SU-DHL-6 (cell line): ENCODE results near the gene ATP10A.

ENCODE experiments used
- H2AFZ ChIP-seq: fragments of 200-600 bp; sonication (generic); 2 replicates; pipeline ENCODE4 v1.6.1; 2014; ENCODE audit warnings: low read depth, mild to moderate bottlenecking, moderate library complexity, mixed read lengths, antibody characterized with exemption, low read length; ENCODE audit not compliant: severe bottlenecking
- H3F3A ChIP-seq: fragments of 200-600 bp; shearing (Covaris generic); 2 replicates; pipeline ENCODE4 v1.6.0; 2016; ENCODE audit warnings: antibody characterized with exemption, mild to moderate bottlenecking; ENCODE audit not compliant: insufficient read depth
- H3K27ac ChIP-seq: fragments of 200-600 bp; sonication (generic); 2 replicates; pipeline ENCODE4 v1.5.1; 2016; ENCODE audit warnings: low read depth, mild to moderate bottlenecking, low read length, moderate library complexity, mixed read lengths
- H3K27me3 ChIP-seq: fragments of 200-600 bp; sonication (generic), shearing (Covaris generic); 2 replicates; pipeline ENCODE4 v1.6.0; 2014; ENCODE audit warnings: mild to moderate bottlenecking, low read length
- H3K36me3 ChIP-seq: fragments of 200-600 bp; sonication (generic); 2 replicates; pipeline ENCODE4 v1.6.1; 2014; ENCODE audit warnings: mild to moderate bottlenecking, low read length, mixed read lengths
- H3K4me2 ChIP-seq: fragments of 300-600, 200-600 bp; shearing (Covaris generic), sonication (generic); 2 replicates; pipeline ENCODE4 v1.6.0; 2014; ENCODE audit warnings: low read length, low read depth, mild to moderate bottlenecking; ENCODE audit not compliant: poor library complexity, severe bottlenecking
- H3K4me3 ChIP-seq: fragments of 200-600 bp; sonication (generic); 2 replicates; pipeline ENCODE4 v1.5.1; 2014; ENCODE audit warnings: antibody characterized with exemption, low read length, mild to moderate bottlenecking, mixed read lengths; ENCODE audit not compliant: insufficient read depth, poor library complexity, severe bottlenecking
- H3K79me2 ChIP-seq: fragments of 200-600 bp; sonication (generic); 2 replicates; pipeline ENCODE4 v1.6.1; 2014; ENCODE audit warnings: mild to moderate bottlenecking, low read length, moderate library complexity; ENCODE audit not compliant: insufficient read depth
- H3K9ac ChIP-seq: fragments of 200-600 bp; sonication (generic); 2 replicates; pipeline ENCODE4 v1.7.0; 2014; ENCODE audit warnings: mild to moderate bottlenecking, low read length
- H3K9me2 ChIP-seq: fragments of 200-600 bp; sonication (generic); replicated peaks from 2 replicates; pipeline ENCODE4 v1.6.1; 2014; ENCODE audit warnings: low read length; ENCODE audit not compliant: insufficient read depth
- H3K9me3 ChIP-seq: fragments of 200-600 bp; sonication (generic); 2 replicates; pipeline ENCODE4 v1.6.1; 2014; ENCODE audit warnings: low read length, mixed read lengths; ENCODE audit not compliant: insufficient read depth
- H4K20me1 ChIP-seq: fragments of 200-600 bp; sonication (generic); 2 replicates; pipeline ENCODE4 v1.6.1; 2014; ENCODE audit warnings: low read depth, mild to moderate bottlenecking, antibody characterized with exemption, low read length, moderate library complexity, mixed read lengths
- CTCF ChIP-seq: fragments of 200-600 bp; sonication (generic); IDR thresholded peaks from one replicate; pipeline ENCODE4 v1.5.1; 2017; ENCODE audit warnings: antibody characterized with exemption, mild to moderate bottlenecking, low read length, moderate library complexity; ENCODE audit not compliant: insufficient read depth, poor library complexity, severe bottlenecking
- EZH2phosphoT487 ChIP-seq: fragments of 200-600 bp; sonication (generic), shearing (Covaris generic); conservative IDR thresholded peaks from 2 replicates; pipeline ENCODE4 v1.6.1; 2018; ENCODE audit warnings: mild to moderate bottlenecking, antibody characterized with exemption, low read length, moderate library complexity, mixed read lengths

Gene ATP10A

DNA sequence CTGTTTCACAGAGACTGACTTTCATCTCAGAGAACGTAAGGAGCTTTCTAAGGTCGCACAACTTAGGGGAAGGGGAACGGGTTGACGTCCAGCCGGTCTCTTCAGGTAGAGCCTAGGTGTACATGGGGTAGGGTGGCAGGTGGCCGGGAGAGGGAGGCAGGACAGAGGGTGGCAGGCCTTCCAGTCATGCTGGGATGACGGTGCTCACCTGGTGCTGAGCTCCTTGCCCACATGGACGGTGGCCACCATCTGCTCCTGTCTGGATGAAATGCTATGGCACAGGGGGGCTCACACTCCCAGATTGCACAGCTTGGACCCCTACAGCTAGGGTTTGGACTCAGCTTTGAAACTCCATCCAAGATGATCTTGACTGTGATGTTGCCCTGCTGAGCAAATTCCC is 144.5 kb downstream of the ATP10A start:
- no peak for TF ChIP-seq EZH2phosphoT487
- TF ChIP-seq CTCF = no peak
- Histone ChIP-seq H3K27me3 (no peaks in the 10 kb centered on the region), H3K79me2 (no peaks in the 10 kb centered on the region), H3K4me2 (no peak overlapping the region), H3K4me3 (no peak overlapping the region), H3K36me3 (no peaks in the 10 kb centered on the region), H4K20me1 (no peaks in the 10 kb centered on the region), H3K9me3 (no peaks in the 10 kb centered on the region), H3K27ac (no peak overlapping the region), H3K9ac (no peak overlapping the region), H3K9me2 (no peaks in the 10 kb centered on the region), H3F3A (no peaks in the 10 kb centered on the region), H2AFZ (no peak overlapping the region)

DNA sequence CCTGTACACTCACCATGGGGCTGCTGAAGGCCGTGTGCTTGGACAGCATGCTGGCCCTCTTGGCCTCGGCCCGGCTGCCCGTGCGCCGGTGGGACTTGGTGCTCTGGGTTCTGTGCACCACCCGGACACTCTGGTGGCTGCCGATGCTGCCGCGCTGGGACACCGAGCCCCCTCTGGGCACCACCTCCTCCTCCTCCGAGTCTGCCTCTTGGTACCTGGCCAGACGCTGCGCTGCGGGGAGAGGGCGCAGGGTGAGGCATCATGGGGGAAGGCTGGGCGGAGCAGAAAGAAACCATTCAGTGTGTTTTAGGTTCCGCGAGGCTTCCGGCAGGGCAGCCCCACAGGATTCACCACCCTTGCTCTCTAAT is 145.0 kb downstream of the ATP10A start:
- H3K4me2 ChIP-seq = no peak overlapping the region
- H3K27ac ChIP-seq = no peak overlapping the region
- no peaks in the 10 kb centered on the region for H3K9me3 ChIP-seq
- TF ChIP-seq CTCF = no peak
- TF ChIP-seq EZH2phosphoT487 = no peak
- H3K4me3 ChIP-seq = no peak overlapping the region
- H2AFZ ChIP-seq = no peak overlapping the region
- no peaks in the 10 kb centered on the region for H3K79me2 ChIP-seq
- no peak overlapping the region for H3K9ac ChIP-seq
- H4K20me1 ChIP-seq = no peaks in the 10 kb centered on the region
- H3K36me3 ChIP-seq = no peaks in the 10 kb centered on the region
- H3K27me3 ChIP-seq = no peaks in the 10 kb centered on the region
- no peaks in the 10 kb centered on the region for H3K9me2 ChIP-seq
- no peaks in the 10 kb centered on the region for H3F3A ChIP-seq

DNA sequence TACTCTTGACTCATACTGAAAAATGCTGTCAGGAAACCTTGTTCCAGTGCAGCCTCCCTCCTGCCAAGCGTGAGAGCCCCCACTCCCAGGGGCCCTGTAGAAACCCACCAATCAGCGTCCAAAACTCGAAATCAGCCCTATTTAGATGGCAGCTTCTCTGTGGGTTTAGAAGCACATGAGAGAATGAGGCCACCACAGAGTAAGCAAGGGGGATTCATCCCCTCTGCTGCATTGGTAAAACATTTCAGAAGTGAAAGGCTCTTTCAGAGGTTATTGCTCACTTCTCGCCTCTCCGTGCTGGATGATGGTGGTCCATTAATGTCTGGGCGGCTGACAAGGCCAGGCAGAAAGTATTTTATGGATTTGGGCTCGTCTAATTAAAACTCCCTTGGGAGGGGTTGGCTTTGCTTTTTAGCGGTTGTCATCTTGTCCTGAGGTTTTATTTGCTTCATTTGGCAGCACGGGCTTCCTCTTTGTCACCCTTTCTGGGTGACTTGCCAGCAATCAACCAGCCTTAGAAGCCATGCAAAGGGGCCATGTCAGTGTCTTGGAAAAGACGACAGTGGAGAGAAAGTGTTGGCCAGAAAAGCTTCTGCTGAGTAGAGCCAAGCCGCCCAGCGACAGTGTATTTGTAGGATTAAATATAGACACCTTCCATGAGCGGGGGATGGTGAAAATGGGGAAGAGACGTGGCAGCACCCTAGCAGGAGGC is 145.5 kb downstream of the ATP10A start:
- H2AFZ ChIP-seq = no peak overlapping the region
- no peaks in the 10 kb centered on the region for H3K9me2 ChIP-seq
- H3K27me3 ChIP-seq = no peaks in the 10 kb centered on the region
- H3K36me3 ChIP-seq = no peaks in the 10 kb centered on the region
- no peaks in the 10 kb centered on the region for H3K9me3 ChIP-seq
- H4K20me1 ChIP-seq = no peaks in the 10 kb centered on the region
- TF ChIP-seq CTCF = no peak
- no peak overlapping the region for H3K27ac ChIP-seq
- no peaks in the 10 kb centered on the region for H3K79me2 ChIP-seq
- no peak overlapping the region for H3K4me3 ChIP-seq
- H3K4me2 ChIP-seq = no peak overlapping the region
- H3F3A ChIP-seq = no peaks in the 10 kb centered on the region
- H3K9ac ChIP-seq = no peak overlapping the region
